ENCODE results near the gene ASXL1. TPM values are rescaled to one million over a fixed set of nuclear protein-coding genes. Genes with fewer than 3 reads are reported as not detected.

Gene ASXL1
- polyA plus RNA-seq, 10 donors, result 28.7 to 48.9 (median 38.0) TPM

DNA sequence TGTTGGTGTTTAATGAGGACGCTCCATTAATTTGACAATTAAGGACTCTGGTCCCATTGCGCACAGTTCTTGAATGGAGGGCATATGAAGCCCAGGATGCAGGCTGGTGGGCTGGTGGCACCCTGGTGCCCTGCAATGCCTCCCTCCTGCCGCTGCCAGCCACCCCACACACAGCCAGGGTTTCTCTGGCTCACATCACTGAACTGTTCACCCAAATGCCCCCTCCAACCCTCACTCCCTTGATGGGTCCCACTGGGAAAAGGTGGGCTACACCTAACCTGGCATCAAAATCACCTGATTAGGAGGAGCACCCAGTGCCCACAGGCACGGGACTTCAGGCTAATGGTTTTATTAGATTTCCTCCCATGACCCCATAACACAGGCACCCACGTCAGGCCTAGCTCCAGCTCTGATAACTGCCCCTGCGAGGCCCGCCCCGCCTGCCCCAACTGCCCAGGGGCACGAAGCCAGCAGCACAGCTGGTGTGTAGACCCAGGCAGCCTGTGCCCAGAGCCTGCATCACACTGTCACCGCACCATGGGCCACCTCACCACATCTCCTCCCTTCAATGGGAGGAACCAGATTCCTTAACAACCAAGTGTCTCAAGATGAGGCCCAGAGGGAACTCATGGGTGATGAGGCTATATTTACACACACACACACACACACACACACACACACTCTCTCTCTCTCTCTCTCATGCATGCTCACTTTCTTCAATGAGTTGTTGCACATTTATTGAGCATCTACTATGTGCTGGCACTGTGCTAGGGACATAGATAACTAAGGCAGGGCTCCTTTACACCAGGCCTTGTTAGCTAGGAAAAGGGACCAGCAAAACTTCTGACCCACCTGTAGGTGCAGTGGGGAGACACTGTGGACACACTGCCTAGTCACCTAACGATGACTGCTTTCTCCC, 119.7 kb downstream of the ASXL1 start:
- no peak for DNase-seq

DNA sequence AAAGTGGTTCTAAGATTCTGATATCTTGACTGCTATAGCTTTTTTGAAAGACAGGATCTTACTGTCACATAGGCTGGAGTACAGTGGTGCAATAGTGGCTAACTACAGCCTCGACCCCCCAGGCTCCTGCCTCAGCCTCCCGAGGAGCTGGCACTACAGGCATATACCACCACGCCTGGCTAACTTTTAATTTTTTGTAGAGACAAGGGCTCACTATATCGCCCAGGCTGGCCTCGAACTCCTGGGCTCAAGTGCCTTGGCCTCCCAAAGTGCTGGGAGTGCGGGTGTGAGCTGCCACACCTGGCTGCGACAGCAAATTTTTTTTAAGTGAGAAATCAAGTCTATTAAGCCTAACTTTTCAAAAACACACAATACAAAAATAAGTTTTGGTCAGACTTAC, 120.4 kb downstream of the ASXL1 start:
- DNase-seq, result no peak

DNA sequence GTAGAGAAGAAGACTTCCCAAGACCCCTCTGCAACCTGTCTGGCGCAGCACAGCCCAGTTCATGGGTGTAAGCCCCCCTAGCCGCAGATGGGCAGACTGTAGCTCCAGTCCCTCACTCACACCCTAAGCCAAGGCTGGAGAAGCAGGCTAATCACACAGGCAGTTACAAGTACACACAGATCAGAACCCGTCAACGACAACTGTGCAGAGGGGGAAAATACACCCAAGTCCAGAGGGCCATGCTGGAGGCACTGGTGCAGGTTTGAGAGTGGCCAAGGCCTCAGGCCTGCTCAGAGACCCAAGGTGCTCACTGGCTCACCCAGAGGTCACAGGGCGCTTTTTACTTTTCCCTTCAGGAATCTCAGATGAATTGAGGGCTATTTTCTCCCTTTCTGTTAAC, 120.9 kb downstream of the ASXL1 start:
- no peak for DNase-seq

DNA sequence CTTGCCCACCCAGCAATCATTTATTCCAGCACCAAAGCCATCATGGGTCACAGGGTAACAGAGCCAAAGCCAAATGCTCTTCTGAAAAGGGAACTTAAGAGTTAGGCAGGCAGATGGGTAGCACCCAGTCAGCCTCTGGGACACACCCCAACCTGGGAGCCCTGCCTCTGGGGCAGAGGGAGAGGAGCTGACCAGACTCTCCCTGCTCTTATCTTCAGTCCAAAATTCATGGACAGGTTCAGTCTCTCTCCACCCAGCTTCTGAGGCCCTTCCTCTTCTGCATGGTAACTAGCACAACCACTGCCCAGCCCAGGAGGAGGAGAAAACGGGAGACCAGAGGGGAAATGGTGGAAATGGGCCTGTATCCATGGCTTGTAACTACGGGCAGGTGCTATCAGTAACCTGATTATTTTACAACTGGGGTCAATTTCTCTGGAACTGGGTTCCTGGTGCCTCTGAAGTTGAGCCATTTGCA, 121.6 kb downstream of the ASXL1 start:
- no peak for DNase-seq

DNA sequence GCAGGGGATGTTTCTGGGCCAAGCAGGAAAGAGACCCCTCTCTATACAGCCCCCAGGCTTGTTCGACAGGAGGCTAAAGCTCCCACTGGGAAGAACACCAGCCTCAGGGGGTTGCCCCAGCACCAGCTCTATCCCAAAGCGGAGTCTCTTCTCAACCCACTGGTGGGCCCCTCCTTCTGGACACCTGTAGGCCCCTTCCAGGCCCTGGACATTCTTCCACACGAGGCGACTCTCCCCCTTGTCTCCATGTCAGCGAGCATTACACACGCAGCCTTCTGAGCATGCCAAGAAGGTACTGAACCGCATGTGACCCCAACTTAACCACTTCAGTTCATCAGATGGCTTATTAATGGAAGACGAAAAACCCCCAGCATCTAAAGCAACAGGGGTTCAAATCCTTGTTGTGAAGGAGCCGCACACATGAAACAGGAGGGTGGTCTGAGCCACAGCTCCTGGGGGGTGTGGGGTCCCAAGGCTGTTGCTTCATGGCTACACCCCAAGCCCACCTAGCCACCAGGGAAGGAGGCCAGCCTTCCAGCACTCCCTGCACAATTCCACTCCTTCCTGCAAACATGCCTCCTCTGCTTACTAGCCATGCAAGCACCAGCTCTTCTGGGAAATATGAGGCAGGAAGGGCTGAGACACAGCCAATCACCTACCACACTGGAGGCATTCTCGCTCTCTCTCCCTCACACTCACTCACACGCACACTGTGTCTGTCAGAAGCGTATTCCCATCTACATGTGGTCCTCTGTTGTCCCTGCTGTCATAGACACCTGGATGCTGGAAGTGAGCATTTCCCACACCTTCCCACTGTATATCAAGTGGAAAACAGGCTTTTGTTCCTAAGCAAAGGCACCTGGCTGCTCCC, 122.5 kb downstream of the ASXL1 start:
- no peak for DNase-seq

DNA sequence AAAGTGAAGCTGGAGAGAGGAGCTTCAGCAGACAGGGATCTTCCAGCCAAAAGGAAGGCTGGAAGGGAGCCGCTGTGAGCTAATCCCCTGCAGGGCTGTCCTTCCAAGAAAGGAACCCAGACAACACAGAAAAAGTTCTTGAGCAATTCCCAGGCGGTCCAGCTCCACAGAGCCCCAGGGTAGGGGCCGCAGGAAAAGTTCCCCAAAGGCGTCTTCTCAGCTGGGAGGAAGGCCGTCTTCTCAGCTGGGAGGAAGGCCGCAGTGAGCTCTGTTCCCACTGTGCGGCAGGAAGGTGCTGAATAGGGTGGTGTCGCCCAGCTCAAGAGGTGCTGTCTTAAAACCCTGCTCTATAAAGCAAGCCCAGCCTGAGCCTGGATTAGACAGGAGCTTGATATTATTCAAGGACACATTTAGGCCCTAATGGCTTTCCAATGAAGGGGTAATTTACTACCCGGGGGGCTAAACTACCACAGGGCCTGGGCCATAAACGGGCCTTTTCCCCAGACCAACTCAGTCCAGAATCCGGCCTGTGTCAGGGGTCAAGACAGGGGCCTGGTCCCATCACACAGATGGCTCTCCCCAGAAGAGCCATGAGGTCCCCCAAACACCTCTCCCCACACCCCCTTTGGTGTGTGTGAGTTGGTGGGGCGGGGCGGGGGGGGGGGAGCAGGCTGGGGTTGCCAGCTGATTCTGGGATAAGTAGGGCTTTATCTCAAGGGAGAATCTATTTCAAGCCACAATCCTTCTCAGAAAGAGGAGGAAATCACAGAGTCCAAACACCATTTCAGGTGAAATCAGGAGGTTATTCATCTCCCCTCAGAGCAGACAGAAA, 123.4 kb downstream of the ASXL1 start:
- peak in 1 of 3 donors; percentile 57 for DNase-seq

DNA sequence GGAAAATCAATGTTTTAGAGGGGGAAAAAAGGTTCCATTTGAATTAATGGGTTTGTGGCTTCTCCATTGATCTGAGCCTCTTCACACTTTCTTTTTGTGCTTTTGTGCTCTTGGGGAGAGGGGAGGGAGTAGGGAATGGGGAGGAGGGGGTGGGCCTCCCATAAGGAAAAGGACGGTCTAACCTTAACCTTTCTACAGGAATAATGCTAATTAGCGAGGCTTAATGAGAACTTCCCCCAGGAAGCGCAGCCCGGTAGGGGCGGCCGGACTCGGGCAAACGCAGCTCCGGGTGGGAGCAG, 124.0 kb downstream of the ASXL1 start:
- no peak for DNase-seq

DNA sequence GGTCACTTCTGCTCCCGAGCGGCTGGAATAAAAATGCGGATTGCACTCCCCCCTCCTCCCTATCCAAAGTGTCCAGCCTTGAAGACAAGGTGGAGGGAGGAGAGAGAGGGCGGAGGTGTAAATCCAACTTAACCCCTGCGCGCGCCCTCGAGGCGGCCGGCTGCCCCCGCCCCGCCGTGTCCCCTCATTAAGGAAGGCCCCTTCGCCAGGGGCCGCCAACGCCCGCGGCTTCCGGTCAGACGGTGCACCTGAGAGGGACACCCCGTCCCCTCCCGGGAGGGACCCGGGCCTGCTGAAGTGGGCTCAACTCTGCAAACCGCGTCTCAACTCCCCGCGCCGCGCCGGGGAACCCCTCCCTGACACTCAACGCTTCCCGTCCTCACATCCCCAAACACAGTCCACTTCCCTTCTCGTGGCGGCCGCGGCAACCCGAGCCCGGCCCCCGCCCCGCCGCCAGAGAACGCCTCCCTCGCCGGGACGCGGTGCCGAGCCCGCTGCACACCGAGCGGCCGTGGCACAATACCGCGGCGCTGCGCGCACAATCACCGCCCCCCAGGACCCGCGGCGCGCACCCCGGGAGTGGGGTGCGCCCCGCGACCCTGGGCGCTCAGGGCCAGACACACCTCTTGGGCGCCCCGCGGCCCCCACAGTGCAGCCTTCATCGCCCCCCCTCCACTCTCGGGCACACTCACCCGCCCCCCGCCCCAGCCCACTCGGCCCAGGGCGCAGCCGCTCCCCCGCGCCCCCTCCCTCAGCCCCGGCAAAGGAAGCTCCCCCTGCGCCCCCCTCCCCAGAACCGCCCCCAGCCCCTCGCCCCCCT, 124.5 kb downstream of the ASXL1 start:
- DNase-seq, result peak in 2 of 3 donors; percentile 46 to 79

DNA sequence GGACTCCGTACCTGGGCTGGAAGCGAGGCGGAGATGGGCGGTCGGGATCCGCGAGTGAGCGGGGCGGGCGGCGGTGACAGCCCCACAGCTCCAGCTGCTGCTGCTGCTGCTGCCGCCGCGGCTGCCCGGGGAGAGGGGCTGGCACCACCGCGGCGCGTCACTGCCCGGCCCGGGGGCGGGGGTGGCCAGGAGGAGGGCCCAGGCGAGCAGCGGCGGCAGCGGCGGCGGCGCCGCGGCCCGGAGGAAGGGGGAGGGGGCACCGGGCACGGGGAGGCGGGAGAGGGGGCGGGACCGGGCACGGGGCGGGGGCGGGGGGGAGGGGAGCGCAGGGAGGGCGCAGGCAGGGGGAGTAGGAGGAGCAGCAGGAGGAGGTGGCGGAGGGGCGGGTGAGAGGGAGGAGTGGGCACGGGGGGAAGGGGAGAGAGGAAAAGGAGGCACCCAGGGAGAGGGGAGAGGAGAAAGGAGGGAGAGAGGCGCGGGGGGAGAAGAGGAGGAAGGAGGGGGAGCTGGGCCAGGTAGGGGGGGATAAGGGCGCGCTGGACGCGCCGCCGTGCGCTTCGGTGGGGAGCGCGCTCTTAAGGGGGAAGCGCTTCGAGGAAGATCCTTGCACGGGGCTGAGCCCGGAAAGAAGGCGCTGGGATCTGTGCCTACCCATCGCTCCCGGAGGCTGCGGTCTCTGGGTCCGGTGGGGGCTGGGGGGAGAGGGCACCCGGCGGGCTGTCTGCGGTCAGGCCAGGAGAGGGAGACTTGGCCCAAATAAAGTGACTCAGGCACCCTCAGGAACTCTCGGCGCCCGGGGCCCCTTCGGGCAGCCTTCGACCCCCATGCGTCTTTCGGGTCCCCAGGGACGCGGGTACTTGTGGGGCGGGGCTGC, 125.5 kb downstream of the ASXL1 start:
- peak; percentile 65 to 81 (median 66) for DNase-seq

DNA sequence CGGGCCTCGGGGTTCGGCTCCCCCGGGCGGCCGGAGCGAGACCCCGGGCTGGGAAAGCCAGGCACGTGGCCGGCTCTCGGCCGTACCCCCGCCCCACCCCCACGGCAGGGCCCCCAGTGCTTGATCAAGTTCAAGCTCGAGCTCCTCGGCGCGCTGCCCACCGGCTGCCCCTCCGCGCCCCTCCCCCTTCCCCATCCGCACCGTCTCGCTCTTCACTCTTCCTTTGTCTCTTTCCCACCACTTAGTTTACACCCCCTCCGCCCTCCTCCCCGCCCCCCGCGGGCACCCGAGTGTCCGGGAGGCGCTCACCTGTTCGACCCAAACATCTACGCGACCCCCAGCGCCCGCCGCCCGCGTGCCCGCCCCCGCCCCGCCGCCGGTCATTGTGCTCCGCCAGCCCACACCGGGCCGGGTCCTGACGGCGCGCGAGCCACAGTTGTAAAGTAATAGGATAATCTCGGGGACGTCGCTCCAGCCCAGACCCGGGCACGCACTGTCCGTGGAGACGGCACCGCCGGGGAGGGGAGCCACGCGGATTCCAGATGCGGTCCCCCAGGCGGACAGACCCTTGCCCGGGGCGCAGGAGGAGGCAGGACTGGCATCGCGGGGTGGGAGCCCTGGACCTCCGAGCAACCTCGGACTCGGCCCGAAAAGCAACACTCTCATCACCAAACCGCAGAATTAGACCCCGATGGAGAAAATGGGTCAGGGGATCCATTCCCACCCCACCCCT, 126.3 kb downstream of the ASXL1 start:
- peak in 2 of 3 donors; percentile 39 to 79 for DNase-seq

DNA sequence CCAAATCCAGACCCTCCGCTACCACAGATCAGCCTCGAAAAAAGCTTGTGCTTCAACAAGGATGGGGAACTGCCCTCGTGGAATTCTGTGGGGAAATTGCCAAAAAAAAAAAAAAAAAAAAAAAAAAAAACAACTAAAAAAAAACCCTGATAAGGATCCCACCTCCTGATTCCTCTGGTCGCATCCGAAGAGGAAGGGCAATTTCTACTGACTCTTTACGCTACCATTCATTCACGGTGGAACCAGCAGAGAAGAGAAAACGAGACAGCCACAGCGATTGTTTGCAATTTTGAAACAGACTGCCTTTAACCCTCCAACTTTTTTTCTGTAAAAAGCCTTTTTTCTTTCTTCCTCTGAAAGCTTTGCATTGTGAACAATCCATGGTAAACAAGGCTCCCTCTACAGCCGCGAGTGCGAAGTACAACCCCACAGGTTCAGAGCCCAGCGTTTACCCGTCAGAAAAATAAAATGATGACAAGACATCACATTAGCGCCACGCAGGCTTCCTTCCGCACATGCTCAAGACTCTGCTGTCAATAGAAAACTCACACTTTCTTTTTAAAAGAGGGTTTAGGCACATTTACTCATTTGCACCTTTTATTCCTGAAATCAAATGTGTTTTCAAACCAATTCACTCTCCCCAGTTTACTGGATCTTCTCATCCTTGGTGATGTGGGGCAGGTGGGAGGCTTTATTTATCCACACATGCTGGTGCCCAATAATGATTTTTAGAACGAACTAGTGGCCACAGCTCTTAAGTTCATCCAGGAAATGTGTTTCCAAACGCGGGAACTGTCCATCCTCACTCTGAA, 127.0 kb downstream of the ASXL1 start:
- peak; percentile 83 to 92 (median 83) for DNase-seq

DNA sequence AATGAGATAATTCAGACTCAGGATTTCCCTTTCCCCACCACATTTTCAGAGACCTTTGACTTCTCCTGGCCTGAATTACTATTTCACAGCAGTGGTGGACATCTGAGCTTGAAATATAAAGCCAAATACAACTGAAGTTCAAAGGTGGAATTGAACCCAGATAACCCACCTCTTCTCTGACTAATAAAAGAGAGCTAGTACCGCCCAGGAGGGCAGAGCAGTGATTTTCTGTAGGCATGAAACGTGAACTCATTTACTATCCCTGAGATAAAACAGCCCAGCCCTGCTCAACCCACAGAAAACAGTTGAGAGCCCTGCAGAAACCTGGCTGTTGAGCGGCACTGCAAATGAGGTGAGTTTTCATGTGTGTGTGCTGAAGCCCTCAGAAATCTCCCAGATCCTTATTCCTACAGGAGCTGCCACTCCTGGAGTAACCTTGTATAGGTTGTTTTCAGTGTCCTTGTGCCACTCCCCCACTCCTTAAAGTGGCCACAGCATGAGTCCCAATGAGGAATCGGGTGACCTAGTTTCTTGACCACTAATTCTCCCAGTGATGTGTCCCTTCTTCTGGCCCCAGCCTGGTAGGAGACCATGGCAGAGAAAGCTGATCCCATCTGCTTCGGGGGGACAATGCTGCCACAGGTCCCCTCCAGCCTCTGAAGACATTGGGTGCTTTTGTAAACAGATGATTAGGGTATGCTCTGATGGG, 127.8 kb downstream of the ASXL1 start:
- DNase-seq, result no peak

DNA sequence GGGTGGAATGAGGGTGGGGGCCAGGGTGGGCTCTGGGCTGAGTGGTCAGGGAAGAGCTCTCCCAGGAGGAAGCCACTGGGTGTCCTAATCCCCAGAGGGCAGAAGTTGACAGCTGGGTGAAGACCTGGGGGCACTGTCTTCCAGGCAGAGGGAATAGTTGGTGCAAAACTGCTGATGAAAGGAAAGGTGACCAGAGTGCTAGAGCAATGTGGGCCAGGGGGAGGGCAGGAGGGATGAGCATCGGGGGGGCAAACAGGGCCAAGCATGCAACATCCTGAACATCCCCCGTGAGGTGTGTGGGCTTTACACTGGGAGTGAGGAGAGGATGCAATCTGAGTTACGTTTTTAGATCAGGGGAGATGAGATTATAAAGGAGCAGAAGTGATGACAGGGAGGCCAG, 129.2 kb downstream of the ASXL1 start:
- DNase-seq, result no peak

DNA sequence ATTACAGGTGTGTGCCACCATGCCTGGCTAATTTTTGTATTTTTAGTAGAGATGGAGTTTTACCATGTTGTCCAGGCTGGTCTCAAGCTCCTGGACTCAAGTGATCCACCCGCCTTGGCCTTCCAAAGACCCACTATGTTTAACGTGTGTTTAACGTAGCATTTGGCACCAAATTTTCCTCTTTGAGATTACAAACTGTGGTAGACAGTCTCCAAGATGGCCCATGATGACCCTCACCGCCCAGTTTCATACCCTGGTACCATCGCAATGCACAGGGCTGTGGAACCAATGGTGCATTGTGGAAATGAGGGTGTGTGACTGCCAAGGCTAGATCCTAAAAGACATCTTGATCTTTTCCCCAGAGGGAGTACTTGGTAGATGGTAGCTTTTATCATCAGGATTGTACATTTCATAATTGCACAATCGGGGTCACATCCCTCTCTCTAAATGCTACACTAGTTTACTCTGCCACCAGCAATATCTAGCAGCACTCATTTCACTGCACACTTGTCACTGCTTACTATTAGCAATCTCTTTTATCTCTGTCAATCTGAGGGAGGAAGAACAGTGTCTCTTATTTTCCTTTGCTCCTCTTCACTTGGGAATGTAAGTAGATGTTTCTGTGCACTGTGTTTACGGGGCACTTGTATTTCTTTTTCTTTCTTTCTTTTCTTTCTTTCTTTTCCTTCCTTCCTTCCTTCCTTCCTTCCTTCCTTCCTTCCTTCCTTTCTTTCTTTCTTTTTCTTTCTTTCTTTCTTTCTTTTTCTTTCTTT, 130.1 kb downstream of the ASXL1 start:
- DNase-seq, result no peak

All from muscle of back (tissue), 11 donors.